OCI-LY1 (cell line): Measurements from ENCODE around the gene RFX4.

Experiments
- H2AFZ ChIP-seq: fragments of 200-600 bp; sonication (generic), shearing (Covaris generic); 2 replicates; pipeline ENCODE4 v1.6.0; 2014; ENCODE audit warnings: antibody characterized with exemption, mild to moderate bottlenecking, low read length
- H3F3A ChIP-seq: fragments of 200-600 bp; sonication (generic), shearing (Covaris generic); 2 replicates; pipeline ENCODE4 v1.6.0; 2014; ENCODE audit warnings: mild to moderate bottlenecking, antibody characterized with exemption, low read length, moderate library complexity; ENCODE audit not compliant: insufficient read depth
- H3K27ac ChIP-seq: fragments of 200-600 bp; sonication (generic); 2 replicates; pipeline ENCODE4 v1.5.1; 2014; ENCODE audit warnings: low read length, mixed run types, mild to moderate bottlenecking, low read depth; ENCODE audit not compliant: poor library complexity, severe bottlenecking
- H3K27me3 ChIP-seq: fragments of 200-600 bp; sonication (generic); 2 replicates; pipeline ENCODE4 v1.6.0; 2014; ENCODE audit warnings: antibody characterized with exemption, mild to moderate bottlenecking, low read length, moderate library complexity; ENCODE audit not compliant: insufficient read depth
- H3K36me3 ChIP-seq: fragments of 200-600 bp; sonication (generic); 2 replicates; pipeline ENCODE4 v1.6.1; 2014; ENCODE audit warnings: mild to moderate bottlenecking, antibody characterized with exemption, low read length, moderate library complexity, mixed read lengths; ENCODE audit not compliant: insufficient read depth
- H3K4me1 ChIP-seq: fragments of 200-600 bp; sonication (generic); 2 replicates; pipeline ENCODE4 v1.5.1; 2014; ENCODE audit warnings: mild to moderate bottlenecking, low read length, moderate library complexity; ENCODE audit not compliant: insufficient read depth, severe bottlenecking
- H3K4me2 ChIP-seq: fragments of 200-600 bp; sonication (generic), shearing (Covaris generic); 2 replicates; pipeline ENCODE4 v1.6.1; 2014; ENCODE audit warnings: low read length
- H3K4me3 ChIP-seq: fragments of 200-600 bp; sonication (generic); 2 replicates; pipeline ENCODE4 v1.5.1; 2014; ENCODE audit warnings: low read length, low read depth, mild to moderate bottlenecking, mixed read lengths; ENCODE audit not compliant: poor library complexity, severe bottlenecking
- H3K79me2 ChIP-seq: fragments of 200-600 bp; shearing (Covaris generic); 2 replicates; pipeline ENCODE4 v1.6.1; 2016; ENCODE audit warnings: mixed run types, low read length, mixed read lengths; ENCODE audit not compliant: insufficient read depth
- H3K9ac ChIP-seq: fragments of 200-600 bp; sonication (generic), shearing (Covaris generic); 2 replicates; pipeline ENCODE4 v1.6.1; 2014; ENCODE audit warnings: mild to moderate bottlenecking, low read length, mixed read lengths
- H3K9me2 ChIP-seq: fragments of 200-600 bp; sonication (generic), shearing (Covaris generic); 2 replicates; pipeline ENCODE4 v1.6.1; 2014; ENCODE audit warnings: low read depth, mild to moderate bottlenecking, low read length, mixed read lengths
- H3K9me3 ChIP-seq: fragments of 200-600 bp; shearing (Covaris generic); 2 replicates; pipeline ENCODE4 v1.6.1; 2014; ENCODE audit warnings: low read length, mixed read lengths
- H4K20me1 ChIP-seq: fragments of 200-600 bp; sonication (generic), shearing (Covaris generic); 2 replicates; pipeline ENCODE4 v1.6.0; 2016; ENCODE audit warnings: mild to moderate bottlenecking, low read length; ENCODE audit not compliant: insufficient read depth
- EZH2 ChIP-seq: fragments of 200-600 bp; sonication (generic), shearing (Covaris generic); IDR thresholded peaks from 2 replicates; pipeline ENCODE4 v1.8.0; 2017; ENCODE audit warnings: borderline replicate concordance, mixed run types, mild to moderate bottlenecking, antibody characterized with exemption, low read length, moderate library complexity, mixed read lengths
- TF ChIP-seq, protein P1 (sequence below): fragments of 200-600 bp; sonication (generic), shearing (Covaris generic); IDR thresholded peaks from 2 replicates; pipeline ENCODE4 v1.5.1; 2017; ENCODE audit warnings: mild to moderate bottlenecking, antibody characterized with exemption, low read length, moderate library complexity, mixed read lengths

RFX4 gene

DNA sequence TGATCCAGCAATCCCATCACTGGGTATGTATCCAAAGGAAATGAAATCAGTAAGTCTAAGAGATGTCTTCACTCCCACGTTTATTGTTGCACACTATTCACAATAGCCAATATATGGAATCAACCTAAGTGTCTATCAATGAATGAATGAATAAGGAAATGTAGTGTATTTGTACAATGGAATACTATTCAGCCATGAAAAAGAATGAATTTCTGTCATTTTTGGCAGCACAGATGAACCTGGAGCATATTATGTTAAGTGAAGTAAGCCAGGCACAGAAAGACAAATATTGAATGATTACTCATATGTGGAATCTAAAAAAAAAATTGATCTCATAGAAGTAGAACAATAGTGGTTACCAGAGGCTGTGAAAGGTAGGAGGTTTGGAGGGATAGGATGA is 30.6 kb upstream of the RFX4 start:
- Histone ChIP-seq H3F3A (no peaks in the 10 kb centered on the region), H4K20me1 (no peaks in the 10 kb centered on the region)

DNA sequence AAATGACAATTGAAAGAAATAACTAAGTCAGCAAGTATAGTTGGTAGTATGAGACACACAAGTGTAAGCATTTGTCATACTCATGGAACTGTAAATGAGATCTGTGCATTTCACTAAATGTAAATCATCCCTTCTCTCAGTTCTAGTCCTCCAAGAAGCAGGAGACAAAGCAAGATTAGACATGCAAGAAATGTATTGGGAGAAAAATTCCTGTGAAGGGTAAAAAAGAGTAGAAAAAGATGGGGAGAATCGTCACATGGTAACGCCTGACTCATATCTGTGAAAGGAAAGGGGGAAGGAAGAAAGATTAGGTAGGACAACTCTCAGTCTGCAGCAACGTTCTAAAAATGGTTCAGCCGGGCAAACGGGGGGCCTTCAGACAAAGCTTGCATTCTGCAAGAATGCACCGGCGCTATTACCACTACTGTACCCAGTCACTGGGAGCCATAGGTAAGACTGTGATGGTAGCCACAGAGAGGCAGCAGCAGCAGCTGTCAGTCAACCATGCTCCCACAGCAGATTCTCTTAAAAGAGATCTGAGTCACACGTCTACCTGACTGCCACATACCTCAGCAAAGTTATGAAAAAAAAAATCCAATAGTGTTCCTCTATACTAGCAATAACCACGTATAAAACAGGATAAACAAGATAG is 18.0 kb upstream of the RFX4 start:
- no peaks in the 10 kb centered on the region for H3K9me2 ChIP-seq
- H3K9me3 ChIP-seq = no peaks in the 10 kb centered on the region
- H4K20me1 ChIP-seq = no peaks in the 10 kb centered on the region
- H3K79me2 ChIP-seq = no peaks in the 10 kb centered on the region
- H3K36me3 ChIP-seq = no peaks in the 10 kb centered on the region
- no peaks in the 10 kb centered on the region for H3F3A ChIP-seq
- no peak overlapping the region for H3K9ac ChIP-seq
- no peak overlapping the region for H2AFZ ChIP-seq
- H3K4me1 ChIP-seq = no peaks in the 10 kb centered on the region
- H3K27ac ChIP-seq = no peak overlapping the region
- no peak for TF ChIP-seq EZH2
- TF ChIP-seq, protein P1, sequence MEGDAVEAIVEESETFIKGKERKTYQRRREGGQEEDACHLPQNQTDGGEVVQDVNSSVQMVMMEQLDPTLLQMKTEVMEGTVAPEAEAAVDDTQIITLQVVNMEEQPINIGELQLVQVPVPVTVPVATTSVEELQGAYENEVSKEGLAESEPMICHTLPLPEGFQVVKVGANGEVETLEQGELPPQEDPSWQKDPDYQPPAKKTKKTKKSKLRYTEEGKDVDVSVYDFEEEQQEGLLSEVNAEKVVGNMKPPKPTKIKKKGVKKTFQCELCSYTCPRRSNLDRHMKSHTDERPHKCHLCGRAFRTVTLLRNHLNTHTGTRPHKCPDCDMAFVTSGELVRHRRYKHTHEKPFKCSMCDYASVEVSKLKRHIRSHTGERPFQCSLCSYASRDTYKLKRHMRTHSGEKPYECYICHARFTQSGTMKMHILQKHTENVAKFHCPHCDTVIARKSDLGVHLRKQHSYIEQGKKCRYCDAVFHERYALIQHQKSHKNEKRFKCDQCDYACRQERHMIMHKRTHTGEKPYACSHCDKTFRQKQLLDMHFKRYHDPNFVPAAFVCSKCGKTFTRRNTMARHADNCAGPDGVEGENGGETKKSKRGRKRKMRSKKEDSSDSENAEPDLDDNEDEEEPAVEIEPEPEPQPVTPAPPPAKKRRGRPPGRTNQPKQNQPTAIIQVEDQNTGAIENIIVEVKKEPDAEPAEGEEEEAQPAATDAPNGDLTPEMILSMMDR = no peak
- H3K4me2 ChIP-seq = no peak overlapping the region
- H3K27me3 ChIP-seq = no peaks in the 10 kb centered on the region
- no peak overlapping the region for H3K4me3 ChIP-seq

More for the DNA sequence above, 30.6 kb upstream of the RFX4 start:
- no peaks in the 10 kb centered on the region for H3K9me3 ChIP-seq
- H3K36me3 ChIP-seq = no peaks in the 10 kb centered on the region
- no peak for TF ChIP-seq EZH2
- TF ChIP-seq, protein P1 = no peak
- H3K4me2 ChIP-seq = no peak overlapping the region
- no peak overlapping the region for H2AFZ ChIP-seq
- no peak overlapping the region for H3K4me3 ChIP-seq
- H3K9ac ChIP-seq = no peak overlapping the region
- no peaks in the 10 kb centered on the region for H3K79me2 ChIP-seq
- no peaks in the 10 kb centered on the region for H3K27me3 ChIP-seq
- H3K4me1 ChIP-seq = no peaks in the 10 kb centered on the region
- no peak overlapping the region for H3K27ac ChIP-seq
- no peaks in the 10 kb centered on the region for H3K9me2 ChIP-seq

DNA sequence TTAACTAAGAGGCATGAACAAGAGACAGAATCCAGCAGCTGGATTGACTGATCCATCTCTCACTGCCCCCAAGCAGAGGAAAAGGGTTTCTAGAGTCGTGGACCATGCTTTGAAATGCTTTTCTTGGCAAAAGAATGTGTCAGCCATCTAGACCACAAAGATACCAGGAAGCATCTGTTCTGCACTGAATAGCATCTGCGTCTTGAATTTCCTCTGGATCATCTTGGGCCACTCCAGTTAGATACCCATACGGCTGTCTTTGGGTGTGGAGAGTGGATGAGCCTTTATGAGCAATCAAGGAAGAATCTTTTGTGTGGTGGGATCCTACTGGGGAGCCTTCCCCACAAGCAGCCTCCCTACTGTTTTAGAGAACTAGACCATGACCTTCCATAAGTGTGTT is 16.0 kb upstream of the RFX4 start:
- Histone ChIP-seq H2AFZ (no peak overlapping the region), H3K36me3 (no peaks in the 10 kb centered on the region), H3K27me3 (no peaks in the 10 kb centered on the region), H3K4me1 (no peaks in the 10 kb centered on the region), H4K20me1 (no peaks in the 10 kb centered on the region), H3K9me3 (no peaks in the 10 kb centered on the region), H3K4me2 (no peak overlapping the region), H3K4me3 (no peak overlapping the region), H3F3A (no peaks in the 10 kb centered on the region), H3K9me2 (no peaks in the 10 kb centered on the region), H3K79me2 (no peaks in the 10 kb centered on the region), H3K27ac (no peak overlapping the region), H3K9ac (no peak overlapping the region)
- no peak for TF ChIP-seq EZH2
- TF ChIP-seq, protein P1 = no peak
